HG03039 (cell line): Measurements from ENCODE around the gene TPRN.
A peak's percentile ranks its signal among the peaks of the same experiment; 100 is the strongest.
"Not testable (repeated sequence)": the region's sequence is repeated elsewhere in the genome, so short reads cannot be mapped to it uniquely, and the experiment has no call there.

Experiments
- ATAC-seq: cut with Tn5 transposase; IDR thresholded peaks from one replicate; pipeline ENCODE4 v1.9.1; 2021; ENCODE audit warnings: mild to moderate bottlenecking, moderate library complexity; ENCODE audit not compliant: unreplicated experiment

The TPRN gene

DNA sequence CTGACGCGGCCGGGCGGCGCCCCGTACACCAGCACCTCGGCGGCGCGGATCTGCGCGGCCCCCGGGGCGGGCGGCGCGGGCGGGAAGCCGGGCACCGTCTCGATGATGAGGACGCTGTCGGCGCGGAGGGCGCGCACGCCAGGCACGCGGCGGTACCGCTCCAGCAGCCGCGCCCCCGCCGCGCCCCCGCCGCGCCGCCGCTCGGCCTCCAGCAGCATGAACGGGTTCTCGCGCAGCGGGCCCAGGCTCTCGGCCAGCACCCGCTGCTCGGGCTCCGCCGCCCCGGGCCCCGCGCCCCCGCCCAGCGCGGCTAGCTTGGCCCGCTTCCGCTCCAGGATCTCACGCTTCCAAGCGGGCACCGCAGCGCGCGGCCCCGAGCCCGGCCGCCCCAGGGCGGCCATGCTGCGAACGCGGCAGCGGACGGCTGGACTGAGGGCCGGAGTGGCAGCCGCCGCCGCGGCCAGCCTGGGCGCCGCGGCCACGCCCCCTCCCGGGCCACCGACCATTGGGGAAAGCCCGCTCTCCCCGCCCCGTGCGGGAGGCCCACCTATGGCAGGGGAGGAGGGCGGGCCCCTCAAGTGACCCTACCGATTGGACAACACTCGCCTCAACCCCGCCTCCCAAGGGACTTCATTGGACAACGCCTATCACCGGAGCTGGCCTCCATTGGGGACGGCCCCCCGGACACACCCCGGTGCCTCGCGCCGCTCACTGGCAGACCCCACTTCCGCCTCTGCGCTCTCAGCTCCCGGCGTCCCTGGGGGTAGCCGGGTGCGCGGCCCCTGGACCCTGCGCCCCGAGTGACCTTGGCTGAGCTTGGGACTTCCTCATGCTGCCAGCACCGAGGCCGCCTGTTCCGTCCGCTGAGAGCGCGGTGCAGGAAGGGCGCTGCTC, at the start of gene TPRN:
Gene TPRN (minus strand): TSS at position 431 of the 894 bp plus-strand sequence. CDS start 30 bp downstream, at position 401.
- ATAC-seq, result peak; percentile 82

GRCh38 chr9:137247916-137248175, 47.3 kb upstream of the TPRN start:
- no peak for ATAC-seq

DNA sequence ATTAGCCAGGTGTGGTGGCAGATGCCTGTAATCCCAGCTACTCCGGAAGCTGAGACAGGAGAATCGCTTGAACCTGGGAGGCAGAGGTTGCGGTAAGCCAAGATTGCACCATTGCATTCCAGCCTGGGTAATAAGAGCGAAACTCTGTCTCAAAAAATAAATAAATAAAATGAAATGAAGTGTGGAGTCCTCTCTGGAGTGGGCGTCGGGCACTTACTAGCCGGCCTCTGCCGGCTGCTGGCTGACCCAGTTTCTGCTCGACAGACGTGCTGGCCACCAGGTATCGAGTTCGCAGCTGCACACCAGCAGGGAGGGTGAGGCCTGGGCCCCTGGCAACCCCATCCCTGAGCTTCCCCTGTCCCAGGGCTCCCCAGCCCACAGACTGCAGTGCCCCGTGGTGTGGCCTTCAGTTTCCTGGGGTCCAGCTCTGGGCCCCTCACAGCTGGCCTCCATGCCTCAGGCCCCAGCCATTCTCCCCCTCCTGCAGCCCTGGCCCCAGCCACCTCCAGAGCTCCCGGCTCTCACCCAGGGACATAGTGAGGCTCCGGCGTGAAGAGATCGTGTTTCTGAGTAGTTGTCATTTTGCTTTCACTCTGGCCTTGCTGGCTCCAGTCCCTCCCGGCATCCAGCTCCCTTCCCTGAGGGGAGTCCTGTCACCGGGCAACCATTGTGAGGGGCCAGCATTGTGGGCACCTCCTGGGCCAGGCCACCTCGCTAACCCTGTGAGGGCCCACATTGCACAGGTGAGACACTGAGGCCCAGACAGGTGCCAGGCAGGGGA, 46.8 kb upstream of the TPRN start:
- no peak for ATAC-seq

DNA sequence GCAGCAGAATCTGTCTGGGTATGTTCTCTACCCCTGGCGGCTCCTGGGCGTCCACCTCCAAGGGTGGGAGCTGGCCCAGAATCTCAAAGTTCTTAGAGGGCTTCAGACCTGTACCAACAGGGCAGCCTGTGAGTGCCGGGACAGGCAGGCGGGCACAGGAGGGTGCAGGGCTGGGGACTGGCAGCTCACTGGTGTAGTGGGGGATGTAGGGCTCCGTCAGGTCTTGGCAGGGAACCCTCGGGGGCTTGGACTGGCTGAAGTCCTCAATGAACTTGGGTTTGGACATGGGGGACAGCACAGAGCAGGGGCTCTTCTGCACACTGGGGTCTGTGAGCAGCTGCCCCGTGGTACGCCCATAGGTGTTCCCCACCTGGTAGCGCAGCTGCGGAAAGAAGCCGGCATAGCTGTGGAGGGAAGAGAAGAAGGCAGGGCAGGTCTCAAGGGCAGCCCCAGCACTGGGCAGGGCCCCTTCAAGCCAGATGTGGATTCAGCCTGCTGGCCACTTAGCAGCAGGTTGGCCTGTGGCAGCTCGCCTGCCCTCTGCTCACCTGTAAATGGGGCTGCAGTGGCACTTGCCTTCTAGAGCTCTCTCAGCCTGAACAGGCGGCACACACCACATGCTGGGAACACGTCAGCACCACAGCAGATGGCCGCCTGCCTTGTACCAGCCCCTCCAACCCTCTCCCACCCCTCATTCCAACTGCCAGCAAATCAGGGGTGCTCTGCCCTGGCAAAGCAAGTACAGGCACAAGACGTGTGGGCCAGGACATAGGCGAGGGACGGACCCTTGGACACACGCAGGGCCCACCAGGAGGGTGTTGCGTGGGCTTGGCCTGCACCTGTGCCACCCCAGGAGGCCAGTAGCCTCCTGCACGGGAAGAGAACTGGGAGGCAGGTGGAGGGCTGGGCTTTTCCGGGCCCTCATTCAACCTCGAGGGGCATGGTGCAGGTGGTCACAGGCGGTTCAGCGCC, 45.2 kb upstream of the TPRN start:
- ATAC-seq, result no peak

- ATAC-seq, result no peak
Observed at GRCh38 chr9:137244486-137245449, 44.2 kb upstream of the TPRN start.

DNA sequence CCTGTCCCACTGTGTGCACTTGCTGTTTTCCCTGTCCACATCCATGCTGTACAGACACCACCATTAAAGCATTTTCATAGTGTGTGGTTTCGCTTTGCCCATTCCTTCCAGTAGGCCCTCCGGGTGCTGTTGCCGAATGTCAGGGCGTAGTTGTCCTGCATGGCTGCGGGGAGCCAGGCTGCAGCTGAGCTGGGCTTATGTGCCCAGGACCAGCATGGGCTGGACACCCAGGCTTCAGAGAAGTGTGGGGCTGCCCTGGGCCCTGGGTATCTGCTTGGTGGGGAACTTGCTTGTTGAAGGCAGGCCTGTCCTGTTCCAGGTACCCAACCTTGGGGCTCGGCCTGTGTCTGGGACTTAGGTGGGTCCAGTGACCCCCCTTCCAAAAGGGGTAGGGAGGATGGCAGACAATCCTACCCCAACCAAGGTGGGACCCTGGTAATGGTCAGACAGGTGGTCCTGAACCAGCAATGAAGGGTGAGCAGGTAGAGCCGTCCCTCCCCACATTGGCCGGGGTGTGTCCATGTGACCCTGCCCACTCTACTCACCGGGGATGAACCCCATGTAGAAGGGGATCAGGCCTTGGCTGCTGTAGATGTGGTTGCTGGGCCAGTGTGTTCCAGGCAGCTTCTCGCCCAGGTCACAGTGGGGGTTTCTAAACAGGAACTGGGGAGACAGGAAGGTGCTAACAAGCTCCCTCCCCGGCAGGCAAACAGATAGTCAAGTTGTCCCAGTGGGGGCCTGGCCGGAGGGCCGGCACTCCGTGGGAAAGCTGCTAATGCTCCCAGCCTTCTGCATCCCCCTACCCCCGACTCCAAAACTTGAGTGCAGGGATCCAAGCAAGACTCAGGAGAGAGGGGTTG, 43.3 kb upstream of the TPRN start:
- ATAC-seq, result no peak

GRCh38 chr9:137243266-137243625, 42.7 kb upstream of the TPRN start:
- not testable (repeated sequence) for ATAC-seq

DNA sequence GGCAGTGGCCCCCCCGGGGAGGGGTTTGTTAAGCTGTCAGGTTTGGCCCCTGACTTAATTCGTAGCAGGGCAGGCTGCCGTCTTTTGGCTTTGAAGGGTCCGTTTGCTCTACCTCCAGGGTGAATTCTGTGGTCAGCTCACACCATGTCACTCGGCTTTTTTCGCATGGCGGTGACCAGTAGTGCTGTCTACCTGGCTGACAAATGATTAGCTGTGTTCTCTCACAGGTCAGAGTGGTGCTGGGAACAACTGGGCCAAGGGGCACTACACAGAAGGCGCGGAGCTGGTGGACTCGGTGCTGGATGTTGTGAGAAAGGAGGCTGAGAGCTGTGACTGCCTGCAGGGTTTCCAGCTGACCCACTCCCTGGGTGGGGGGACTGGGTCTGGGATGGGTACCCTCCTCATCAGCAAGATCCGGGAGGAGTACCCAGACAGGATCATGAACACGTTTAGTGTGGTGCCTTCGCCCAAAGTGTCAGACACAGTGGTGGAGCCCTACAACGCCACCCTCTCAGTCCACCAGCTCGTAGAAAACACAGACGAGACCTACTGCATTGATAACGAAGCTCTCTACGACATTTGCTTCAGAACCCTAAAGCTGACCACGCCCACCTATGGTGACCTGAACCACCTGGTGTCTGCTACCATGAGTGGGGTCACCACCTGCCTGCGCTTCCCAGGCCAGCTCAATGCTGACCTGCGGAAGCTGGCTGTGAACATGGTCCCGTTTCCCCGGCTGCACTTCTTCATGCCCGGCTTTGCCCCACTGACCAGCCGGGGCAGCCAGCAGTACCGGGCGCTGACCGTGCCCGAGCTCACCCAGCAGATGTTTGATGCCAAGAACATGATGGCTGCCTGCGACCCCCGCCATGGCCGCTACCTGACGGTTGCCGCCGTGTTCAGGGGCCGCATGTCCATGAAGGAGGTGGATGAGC, 42.0 kb upstream of the TPRN start:
- no peak for ATAC-seq

DNA sequence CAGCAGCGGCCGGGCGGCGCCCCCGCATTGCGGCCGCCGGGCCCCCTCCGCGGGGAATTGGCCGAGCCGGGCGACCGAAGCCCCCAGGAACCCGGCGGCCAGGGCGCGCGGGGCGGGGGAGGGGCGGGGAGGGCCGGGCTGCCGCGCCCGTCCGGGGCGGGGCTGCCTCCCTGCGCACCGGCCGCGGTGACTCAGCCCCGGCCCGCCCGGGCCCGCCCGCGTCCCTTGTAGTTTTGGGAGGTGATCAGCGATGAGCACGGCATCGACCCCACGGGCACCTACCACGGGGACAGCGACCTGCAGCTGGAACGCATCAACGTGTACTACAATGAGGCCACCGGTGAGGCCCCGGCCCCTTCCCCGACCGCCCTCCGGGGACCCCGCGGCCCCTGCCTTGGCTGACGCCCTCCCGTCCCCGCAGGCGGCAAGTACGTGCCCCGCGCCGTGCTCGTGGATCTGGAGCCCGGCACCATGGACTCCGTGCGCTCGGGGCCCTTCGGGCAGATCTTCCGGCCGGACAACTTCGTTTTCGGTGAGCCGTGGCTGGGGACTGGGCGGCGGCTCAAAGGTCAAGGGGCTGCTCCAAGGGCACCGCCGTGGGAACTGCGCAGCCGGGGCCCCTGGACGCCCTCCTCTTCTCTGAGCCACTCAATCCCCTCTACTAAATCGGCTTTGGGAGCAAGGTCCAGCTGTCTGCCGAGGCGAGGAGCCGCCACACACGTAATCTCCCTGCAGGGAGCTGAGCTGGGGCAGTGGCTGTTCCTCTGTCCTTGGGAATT, 41.1 kb upstream of the TPRN start:
- peak; percentile 11 for ATAC-seq

DNA sequence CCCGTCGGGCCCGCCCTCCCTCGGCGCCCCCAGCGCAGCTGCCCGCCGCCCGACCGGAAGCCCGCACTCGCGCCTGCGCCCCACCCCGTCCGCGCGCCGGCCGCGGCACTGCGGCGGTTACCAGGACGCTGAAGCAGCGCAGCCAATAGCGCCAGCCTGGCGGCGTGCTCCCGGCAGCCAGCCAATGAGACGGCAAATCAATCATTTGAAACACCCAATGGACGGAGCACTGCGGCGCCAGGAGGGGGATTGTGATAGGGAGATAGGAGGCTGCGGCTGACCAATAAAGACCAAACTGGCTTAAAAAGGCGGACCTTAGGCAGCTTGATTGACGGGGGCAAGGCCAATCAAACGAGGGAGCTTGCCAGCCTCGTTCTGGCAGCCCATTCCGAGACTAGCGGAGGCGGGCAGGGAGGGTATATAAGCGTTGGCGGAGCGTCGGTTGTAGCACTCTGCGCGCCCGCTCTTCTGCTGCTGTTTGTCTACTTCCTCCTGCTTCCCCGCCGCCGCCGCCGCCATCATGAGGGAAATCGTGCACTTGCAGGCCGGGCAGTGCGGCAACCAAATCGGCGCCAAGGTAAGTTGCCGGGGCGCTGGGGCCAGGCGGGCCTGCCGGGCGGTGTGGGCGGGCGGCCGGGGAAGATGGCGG, 40.4 kb upstream of the TPRN start, which contains the start of gene TUBB4B:
Gene TUBB4B (plus strand): TSS at position 447 of the 649 bp plus-strand sequence. CDS start 74 bp downstream, at position 521.
- peak; percentile 65 for ATAC-seq

DNA sequence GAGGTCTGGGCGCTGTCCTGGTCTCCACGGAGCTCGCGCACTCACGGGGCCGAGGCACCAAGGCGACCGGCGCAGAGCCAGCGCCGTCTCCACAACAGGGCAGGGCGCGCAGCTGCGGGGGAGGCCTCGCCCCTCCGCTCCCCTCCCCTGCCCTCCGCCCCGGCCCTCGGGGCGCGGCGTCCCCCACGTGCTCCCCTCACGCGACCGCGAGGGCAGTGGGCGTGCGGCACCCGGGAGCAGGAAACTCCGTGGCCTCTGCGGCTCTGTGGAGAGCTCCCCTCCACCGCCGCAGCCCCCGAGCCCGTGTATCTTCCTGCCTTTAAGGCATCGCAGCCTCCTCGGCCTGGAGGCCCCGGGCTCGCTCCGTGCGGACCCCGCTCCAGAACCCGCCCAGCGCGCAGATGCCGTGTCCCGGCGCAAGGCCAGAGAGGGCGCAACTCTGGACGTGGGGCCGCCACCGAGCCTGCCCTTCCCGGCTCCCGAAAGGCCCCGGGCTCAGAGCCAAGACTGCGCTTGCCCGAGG, 39.8 kb upstream of the TPRN start:
- ATAC-seq, result peak; percentile 14

- ATAC-seq, result not testable (repeated sequence)
Observed at GRCh38 chr9:137239541-137240200, 39.1 kb upstream of the TPRN start.

DNA sequence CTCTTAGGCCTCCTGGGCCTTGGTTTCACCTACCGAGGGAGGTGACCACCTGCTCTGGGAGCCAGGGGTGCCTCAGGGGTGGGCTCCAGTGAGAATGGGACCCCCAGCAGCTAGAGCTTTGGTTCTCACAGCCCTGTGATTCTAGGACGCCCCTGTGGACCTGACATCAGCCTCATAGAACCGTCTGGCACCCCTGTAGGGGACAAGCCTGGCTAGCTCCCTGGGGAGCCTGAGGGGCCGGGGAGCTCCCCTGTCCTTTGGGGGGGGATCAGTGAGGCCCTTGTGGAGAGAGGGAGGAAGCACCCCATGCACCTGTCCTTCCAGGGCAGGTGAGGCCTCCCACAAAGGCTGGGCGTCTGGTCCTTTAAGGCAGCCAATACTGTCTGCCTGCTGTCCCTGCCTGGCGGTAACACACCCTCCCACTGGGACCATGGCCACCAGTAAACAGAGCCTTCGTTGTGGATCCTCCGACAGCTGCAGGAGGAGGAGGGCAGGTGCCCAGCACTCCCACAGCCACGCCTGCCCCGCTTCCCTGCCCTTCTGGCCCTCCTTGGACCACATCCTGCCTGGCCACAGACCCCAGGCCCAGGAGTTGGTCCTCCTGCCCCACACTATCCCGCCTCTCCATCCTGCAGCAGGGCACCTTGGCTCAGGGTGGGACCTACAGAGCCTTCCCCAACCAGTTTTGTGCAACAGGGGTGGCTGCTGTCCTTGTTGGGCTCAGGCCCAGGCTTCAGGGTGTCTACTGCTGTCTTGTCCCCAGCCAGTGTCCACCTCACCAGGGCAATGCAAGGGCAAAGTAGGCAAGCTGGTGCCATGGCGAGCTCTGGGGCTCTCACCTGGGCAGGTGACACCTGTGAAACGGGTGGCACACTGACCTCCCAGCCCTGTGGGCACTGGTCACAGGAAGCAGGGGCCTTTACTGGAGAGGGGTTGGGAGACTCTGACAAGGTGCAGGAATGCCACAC, 37.5 kb upstream of the TPRN start:
- ATAC-seq, result no peak

DNA sequence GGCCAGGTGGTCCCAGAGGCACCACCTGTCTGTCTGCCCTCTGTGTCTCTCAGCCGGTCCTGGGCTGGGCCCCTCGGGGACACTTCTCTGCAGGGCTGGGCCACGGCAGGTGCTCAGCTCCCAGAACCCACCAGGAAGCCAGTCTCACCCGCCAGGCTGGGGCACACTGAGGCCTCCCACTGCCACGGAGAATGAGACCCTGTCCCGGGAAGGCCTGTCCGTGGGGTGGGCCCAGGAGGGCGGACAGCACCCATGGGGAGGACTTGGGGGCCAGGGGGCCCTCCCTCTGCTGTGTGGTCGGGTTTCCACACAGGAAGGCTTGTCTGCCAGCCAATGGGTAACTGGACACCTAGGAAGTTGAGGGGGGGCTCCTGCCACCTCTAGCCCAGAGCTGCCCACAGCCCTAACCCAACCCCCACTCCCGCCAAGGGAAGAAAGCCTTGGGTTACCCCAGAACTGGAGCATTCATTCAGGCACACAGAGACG, 36.4 kb upstream of the TPRN start:
- ATAC-seq, result no peak
